Adipocyte (in vitro differentiated cells): ENCODE results near the gene DDAH2.

Experiments
- DNase-seq: peaks from one replicate; pipeline ENCODE4 v3.0.0-alpha.2; 2015; ENCODE audit warnings: low read depth
- H3K27me3 ChIP-seq: replicated peaks from 2 replicates; pipeline ENCODE4 v1.7.0; 2013; ENCODE audit warnings: mild to moderate bottlenecking, low read length, moderate library complexity; ENCODE audit not compliant: control insufficient read depth, insufficient read depth
- H3K36me3 ChIP-seq: 2 replicates; pipeline ENCODE4 v1.7.0; 2013; ENCODE audit warnings: low read length, mild to moderate bottlenecking, moderate library complexity; ENCODE audit not compliant: control insufficient read depth, insufficient read depth, severe bottlenecking
- H3K4me1 ChIP-seq: 2 replicates; pipeline ENCODE4 v1.7.0; 2013; ENCODE audit warnings: mild to moderate bottlenecking, low read length, moderate library complexity; ENCODE audit not compliant: control insufficient read depth, insufficient read depth
- H3K4me3 ChIP-seq: 2 replicates; pipeline ENCODE4 v1.7.0; 2013; ENCODE audit warnings: mild to moderate bottlenecking, low read length, moderate library complexity
- H3K9ac ChIP-seq: 2 replicates; pipeline ENCODE4 v1.7.0; 2013; ENCODE audit warnings: mild to moderate bottlenecking, low read length, moderate library complexity
- H3K9me3 ChIP-seq: 2 replicates; pipeline ENCODE4 v1.7.0; 2013; ENCODE audit warnings: mild to moderate bottlenecking, low read length, moderate library complexity; ENCODE audit not compliant: control insufficient read depth

DDAH2 gene

GRCh38 chr6:31677955-31678354 is 51.1 kb downstream of the DDAH2 start:
- Histone ChIP-seq H3K27me3 (no peaks in the 10 kb centered on the region), H3K4me3 (no peak overlapping the region), H3K36me3 (peaks cover 15% of the 10 kb centered on the region), H3K4me1 (peaks cover 13% of the 10 kb centered on the region), H3K9ac (no peak overlapping the region), H3K9me3 (no peaks in the 10 kb centered on the region)
- DNase-seq, result no peak
